Suppressor macrophage treated with lipopolysaccharide for 1 hour (primary cell): ENCODE results near the gene ENTREP3.
"Not testable (repeated sequence)": the region's sequence is repeated elsewhere in the genome, so short reads cannot be mapped to it uniquely, and the experiment has no call there.

Experiments used
- DNase-seq, 3 donors: peaks; one replicate each; pipeline ENCODE4 v3.0.0-alpha.2; 2020 to 2022

Gene ENTREP3

DNA sequence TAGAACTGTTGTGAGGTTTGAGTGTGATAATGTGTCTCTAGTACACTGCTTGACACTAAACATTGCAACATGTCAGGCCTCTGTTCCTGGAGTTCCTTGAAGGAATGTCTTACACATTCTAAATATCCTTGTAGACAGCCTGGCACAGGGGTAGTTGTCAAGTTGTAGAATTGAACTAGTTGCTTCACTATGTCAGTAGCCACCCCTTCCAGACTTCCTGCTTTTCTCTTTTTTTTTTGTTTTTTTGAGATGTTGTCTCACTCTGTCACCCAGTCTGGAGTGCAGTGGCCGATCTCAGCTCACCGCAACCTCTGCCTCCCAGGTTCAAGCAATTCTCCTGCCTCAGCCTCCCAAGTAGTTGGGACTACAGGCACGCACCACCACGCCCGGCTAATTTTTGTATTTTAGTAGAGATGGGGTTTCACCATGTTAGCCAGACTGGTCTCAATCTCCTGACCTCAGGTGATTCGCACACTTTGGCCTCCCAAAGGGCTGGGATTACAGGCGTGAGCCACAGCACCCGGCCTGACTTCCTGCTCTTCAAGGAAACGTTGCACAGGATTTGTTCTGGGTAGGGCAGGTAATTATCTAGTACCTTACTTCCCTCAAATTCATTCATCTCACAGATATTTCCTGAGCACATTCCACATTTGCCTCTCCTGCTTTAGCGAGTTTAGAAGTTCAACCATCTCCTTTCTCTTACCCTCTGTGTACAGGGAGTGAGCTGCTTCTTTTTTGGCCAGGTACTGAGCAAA lies 34.9 kb downstream of the ENTREP3 start:
- peak in 1 of 3 donors; percentile 41 for DNase-seq

DNA sequence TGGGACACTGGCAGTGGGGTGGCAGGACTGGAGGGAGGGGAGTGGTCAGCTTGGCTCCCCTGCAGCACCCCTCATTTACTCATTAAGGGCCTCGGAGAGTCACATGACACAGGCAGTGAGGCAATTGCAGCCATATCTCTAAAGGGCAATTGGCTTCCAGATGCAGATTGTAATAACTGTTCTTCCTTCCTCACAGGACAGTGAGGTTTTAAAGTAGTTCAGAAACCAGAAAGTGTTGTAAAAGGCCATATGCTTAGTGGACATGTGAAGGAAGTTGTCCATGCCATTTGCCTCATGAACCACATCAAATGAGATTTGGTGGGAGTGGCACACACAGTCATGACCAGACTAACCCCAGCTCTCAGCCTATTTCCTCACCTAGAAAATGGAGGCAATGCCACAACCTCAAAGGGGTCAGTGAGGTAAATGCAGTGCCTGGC lies 35.7 kb downstream of the ENTREP3 start:
- DNase-seq = peak in 1 of 3 donors; percentile 38

- DNase-seq = peak; percentile 55 to 69 (median 68)
These were observed 36.3 kb downstream of the ENTREP3 start for GRCh38 chr1:155218854-155219591.

- not testable (repeated sequence) for DNase-seq
These were observed 40.6 kb downstream of the ENTREP3 start for GRCh38 chr1:155214702-155215101.

- DNase-seq = not testable (repeated sequence)
These were observed 43.2 kb downstream of the ENTREP3 start for GRCh38 chr1:155212051-155212440.

GRCh38 chr1:155211381-155212050 lies 43.8 kb downstream of the ENTREP3 start:
- not testable (repeated sequence) for DNase-seq

DNA sequence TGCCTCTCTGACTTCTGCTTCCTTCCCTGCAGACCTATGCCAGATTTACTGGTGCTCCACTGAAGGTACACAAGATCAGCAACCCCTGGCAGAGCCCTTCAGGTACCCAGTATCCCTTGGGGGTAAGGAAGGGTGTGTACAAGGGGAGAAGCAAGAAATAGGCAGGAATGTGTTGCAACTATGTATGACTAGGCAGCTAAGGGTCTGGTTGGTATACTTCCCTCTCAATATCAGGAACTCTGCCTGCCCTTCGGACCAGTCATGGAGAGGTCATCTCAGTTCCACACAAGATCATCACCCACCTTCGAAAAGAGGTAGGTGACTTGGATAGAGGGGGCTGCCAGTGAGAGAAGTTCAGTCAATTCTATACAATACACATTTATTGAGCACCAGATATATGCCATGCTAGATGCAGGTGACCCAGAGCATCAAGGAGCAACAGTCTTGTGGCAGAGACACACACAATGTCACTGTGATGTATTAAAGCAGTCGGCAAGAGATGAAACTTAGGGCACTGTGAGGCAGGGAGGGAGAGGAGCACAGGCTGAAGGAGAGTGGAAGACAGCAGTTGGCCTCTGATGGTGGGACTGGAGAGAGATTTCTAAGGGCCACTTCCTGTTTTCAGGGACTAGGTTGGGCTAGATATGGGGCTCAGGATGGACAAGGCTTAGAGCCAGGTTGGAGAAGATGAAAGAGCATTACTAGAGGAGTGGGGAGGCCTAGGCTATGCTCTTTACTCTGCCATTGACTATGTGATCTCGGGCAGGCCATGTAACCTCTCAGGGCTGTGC lies 44.8 kb downstream of the ENTREP3 start:
- DNase-seq = peak; percentile 65 to 76 (median 71)

DNA sequence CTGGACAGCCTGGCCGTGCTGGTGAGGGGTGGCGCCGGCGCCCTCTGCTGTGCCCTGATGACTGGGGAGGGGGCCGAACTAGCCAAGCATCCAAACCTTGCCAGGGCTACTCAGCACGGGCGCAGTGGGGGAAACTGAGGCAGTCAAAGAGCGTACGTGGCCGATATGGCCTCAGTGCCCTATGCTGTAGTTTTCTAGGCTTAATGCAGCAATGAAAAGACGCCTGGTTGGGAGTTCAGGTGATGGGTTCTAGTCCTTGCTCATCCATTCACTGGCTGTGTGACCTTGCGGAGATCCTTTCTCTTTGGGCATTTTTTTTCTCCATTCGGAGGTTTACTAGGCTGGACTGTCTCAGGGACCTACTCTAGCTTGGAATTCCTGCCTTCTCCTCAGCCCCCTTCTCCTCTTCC lies 46.0 kb downstream of the ENTREP3 start:
- no peak for DNase-seq

GRCh38 chr1:155208541-155209311 lies 46.6 kb downstream of the ENTREP3 start, which contains the start of gene MTX1:
MTX1 (plus strand) TSS chr1:155208695; CDS start chr1:155208805, 110 bp downstream.
- DNase-seq = peak; percentile 83 to 94 (median 86)

DNA sequence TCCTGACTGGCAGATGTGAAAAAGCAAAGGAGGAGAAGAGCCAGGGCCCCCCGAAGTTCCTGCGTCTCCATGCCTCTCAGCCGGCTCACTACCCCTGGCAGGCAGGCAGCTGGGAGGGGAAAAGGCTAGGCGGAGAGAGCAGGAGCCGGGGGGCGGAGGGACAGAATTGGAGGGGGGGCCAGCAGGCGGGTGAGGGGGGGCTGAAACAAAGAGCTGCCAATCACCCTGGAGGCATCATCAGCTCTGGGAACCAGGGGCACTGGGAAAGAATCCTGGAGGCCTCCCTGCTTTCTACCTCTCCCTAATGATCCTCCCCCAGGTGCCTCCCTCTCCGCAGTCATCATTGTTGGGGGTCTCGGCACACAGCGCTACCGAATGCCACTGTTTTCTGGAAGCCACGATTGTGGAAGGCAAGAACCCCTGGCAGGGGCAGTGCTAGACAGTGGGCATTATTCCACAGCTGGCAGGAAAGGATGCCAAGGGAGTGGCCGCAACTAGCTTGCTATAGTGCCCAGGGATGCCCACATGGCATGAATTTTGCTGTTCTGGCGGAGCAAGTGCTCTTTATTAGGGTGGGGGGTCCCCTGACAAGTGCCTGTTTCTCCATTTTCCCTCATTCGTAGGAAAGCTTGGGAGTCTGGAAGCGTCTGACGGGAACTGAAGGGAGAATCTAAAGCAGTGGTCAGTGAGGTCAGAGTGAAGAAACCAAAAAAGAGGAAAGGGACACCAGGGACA lies 47.3 kb downstream of the ENTREP3 start, which contains the start of gene THBS3:
THBS3 (minus strand) TSS at position 92 of the 735 bp plus-strand sequence; CDS start at position 71, 21 bp downstream.
- DNase-seq = peak in 2 of 3 donors; percentile 70 to 81

- DNase-seq = peak; percentile 77 to 86 (median 78)
These were observed 48.1 kb downstream of the ENTREP3 start for GRCh38 chr1:155206891-155207805.

- no peak for DNase-seq
These were observed 49.2 kb downstream of the ENTREP3 start for GRCh38 chr1:155205969-155206593.

DNA sequence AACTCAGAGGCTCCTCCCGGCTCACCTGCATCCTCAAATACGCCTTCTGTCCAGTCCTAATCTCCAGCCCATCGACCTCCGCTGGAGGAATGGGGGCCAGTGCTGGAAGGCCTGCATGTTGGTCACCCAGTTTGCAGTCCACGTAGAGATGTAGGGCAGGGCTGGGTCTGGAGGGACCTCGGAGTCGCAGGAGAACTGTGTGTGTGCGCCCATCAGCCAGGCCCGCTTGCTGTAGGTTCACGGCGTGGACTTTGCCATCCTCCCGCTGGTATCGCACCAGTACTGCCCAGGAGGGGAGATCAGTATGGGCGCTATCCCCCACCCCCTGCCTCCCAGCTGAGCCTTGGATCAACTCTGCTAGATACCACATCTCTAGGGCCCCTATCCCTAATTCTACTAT lies 50.2 kb downstream of the ENTREP3 start:
- DNase-seq = no peak

GRCh38 chr1:155202731-155203515 lies 52.4 kb downstream of the ENTREP3 start:
- peak in 1 of 3 donors; percentile 14 for DNase-seq

DNA sequence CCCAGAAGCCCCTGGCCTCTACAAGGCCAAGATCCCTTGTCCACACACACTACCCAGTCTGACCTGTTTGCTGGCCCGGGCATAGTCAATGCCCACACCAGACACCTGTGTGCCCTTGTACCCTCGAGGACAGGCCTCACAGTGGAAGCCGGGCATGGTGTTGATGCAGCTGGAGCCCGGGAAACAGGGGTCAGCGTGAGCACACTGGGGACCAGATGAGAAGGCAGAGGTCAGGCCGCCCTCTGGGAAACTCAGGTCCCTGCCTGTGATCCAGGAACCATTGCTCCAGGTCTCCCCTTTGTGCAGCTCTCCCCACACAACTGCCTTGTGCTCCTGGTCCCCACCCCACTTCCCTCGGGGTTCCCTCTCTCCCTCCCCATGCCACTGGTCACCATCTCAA lies 53.1 kb downstream of the ENTREP3 start:
- peak in 1 of 3 donors; percentile 14 for DNase-seq

DNA sequence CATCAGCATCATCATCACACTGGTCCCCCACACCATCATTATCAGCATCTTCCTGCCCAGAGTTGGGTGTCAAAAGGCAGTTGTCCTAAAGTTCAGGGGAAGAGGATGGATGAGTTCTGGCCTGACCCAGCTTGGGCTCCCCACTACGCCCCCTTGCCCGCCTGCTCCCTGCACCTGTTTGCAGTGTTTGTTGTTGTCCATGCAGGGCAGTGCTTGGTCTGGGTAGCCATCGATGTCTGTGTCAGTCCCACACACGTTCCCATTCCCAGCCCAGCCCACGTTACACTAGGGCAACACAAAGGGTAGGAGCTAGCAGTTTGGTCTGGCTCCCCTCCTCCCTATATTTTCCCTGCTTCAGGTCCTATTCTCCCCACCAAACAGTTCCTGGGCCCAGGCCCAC lies 54.4 kb downstream of the ENTREP3 start:
- DNase-seq = peak in 1 of 3 donors; percentile 15

- peak in 1 of 3 donors; percentile 0 for DNase-seq
These were observed 55.5 kb downstream of the ENTREP3 start for GRCh38 chr1:155199792-155200191.

DNA sequence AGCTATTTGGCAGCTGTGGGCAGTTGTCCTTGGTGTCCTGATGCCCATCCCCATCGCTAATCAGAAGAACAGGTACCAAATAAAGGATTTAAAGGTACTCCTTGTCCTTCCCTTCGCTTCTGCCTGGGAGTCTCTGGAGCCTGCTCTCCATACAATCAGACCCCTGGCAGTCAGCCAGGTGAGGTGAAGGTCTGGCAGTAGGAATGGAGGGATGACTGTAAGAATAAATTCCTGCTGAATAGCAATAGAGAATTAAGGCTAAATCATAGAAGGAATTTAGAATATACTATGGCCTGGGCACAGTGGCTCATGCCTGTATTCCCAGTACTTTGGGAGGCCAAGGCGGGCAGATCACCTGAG lies 56.8 kb downstream of the ENTREP3 start:
- DNase-seq = no peak
